B cell (primary cell): ENCODE measurements around the gene LAMA3. TPM values are rescaled to one million over a fixed set of nuclear protein-coding genes. Genes with fewer than 3 reads are reported as not detected.

Experiments
- ATAC-seq: fragments of 200-7000 bp; cut with Tn5 transposase; one replicate; pipeline ENCODE4 v1.10.0; 2021; ENCODE audit warnings: low read depth, mild to moderate bottlenecking, moderate number of reproducible peaks, moderate library complexity
- CTCF ChIA-PET: fragments of 350-600 bp; sonication (Branson Sonifier 250); formaldehyde crosslinking; loops from one replicate; lab custom pipeline; 2021; ENCODE audit warnings: antibody characterized with exemption, inconsistent platforms; lab: Charles Lee
- POLR2A ChIA-PET: fragments of 350-600 bp; sonication (Branson Sonifier 250); formaldehyde crosslinking; loops from one replicate; lab custom pipeline; 2021; ENCODE audit warnings: antibody characterized with exemption; lab: Charles Lee
- DNase-seq: peaks from one replicate; pipeline ENCODE4 v3.0.0; 2013
- H2AFZ ChIP-seq: 2 replicates; pipeline ENCODE4 v1.6.1; 2012; ENCODE audit warnings: mild to moderate bottlenecking, low read depth, low read length; ENCODE audit not compliant: insufficient read depth, poor library complexity, severe bottlenecking
- H3K27ac ChIP-seq, 2 donors: 1 replicate in 1 of 2; 2 replicates in 1 of 2; pipeline ENCODE4 v1.5.1; 2012 to 2013; ENCODE audit warnings: low read length in 2 of 2, mild to moderate bottlenecking in 2 of 2, moderate library complexity in 1 of 2
- H3K27me3 ChIP-seq, 4 experiments: fragments of 200-600 bp in 1 of 4; sonication (generic) in 1 of 4; replicated peaks in 1 of 4; 1 replicate in 2 of 4; 2 replicates in 2 of 4; pipeline versions ENCODE4 v1.6.1 to v1.7.0; 2013 to 2016; ENCODE audit warnings: low read length in 3 of 4, mild to moderate bottlenecking in 2 of 4, mixed read lengths in 1 of 4, moderate library complexity in 1 of 4; ENCODE audit not compliant: insufficient read depth in 4 of 4, control insufficient read depth in 3 of 4; ENCODE audit errors: control extremely low read depth in 1 of 4
- H3K36me3 ChIP-seq, 2 experiments: replicated peaks in 1 of 2; 1 replicate in 1 of 2; 2 replicates in 1 of 2; pipeline versions ENCODE4 v1.6.1 to v1.7.1; 2013; ENCODE audit warnings: low read length in 1 of 2; ENCODE audit not compliant: insufficient read depth in 2 of 2, control insufficient read depth in 1 of 2; ENCODE audit errors: control extremely low read depth in 1 of 2, extremely low read depth in 1 of 2
- H3K4me1 ChIP-seq, 2 donors: fragments of 200-600 bp in 1 of 2; sonication (generic) in 1 of 2; 1 replicate in 1 of 2; 2 replicates in 1 of 2; pipeline versions ENCODE4 v1.5.1 to v1.6.1; 2013 to 2017; ENCODE audit warnings: low read length in 2 of 2; ENCODE audit not compliant: control insufficient read depth in 2 of 2, insufficient read depth in 2 of 2
- H3K4me2 ChIP-seq: replicated peaks from 2 replicates; pipeline ENCODE3; 2012; ENCODE audit warnings: mild to moderate bottlenecking, low read depth, low read length; ENCODE audit not compliant: poor library complexity, severe bottlenecking
- H3K4me3 ChIP-seq, 5 experiments: fragments of 200-600 bp in 1 of 5; sonication (generic) in 1 of 5; 1 replicate in 3 of 5; 2 replicates in 2 of 5; pipeline versions ENCODE4 v1.5.1 to v1.7.0; 2011 to 2016; ENCODE audit warnings: low read length in 4 of 5, mild to moderate bottlenecking in 4 of 5, low read depth in 2 of 5, control low read depth in 1 of 5, moderate library complexity in 1 of 5; ENCODE audit not compliant: insufficient read depth in 1 of 5; ENCODE audit errors: control extremely low read depth in 1 of 5, extremely low read depth in 1 of 5
- H3K79me2 ChIP-seq: fragments of 200-600 bp; sonication (generic); one replicate; pipeline ENCODE4 v1.6.0; 2016; ENCODE audit warnings: low read length; ENCODE audit not compliant: control insufficient read depth, insufficient read depth
- H3K9ac ChIP-seq: fragments of 200-600 bp; sonication (generic); 2 replicates; pipeline ENCODE4 v1.6.1; 2017; ENCODE audit warnings: mild to moderate bottlenecking, low read length, moderate library complexity
- H3K9me3 ChIP-seq, 3 donors: one replicate each; pipeline versions ENCODE4 v1.6.1 to v1.7.1; 2013; ENCODE audit warnings: low read length in 2 of 3; ENCODE audit not compliant: control insufficient read depth in 2 of 3, insufficient read depth in 1 of 3; ENCODE audit errors: control extremely low read depth in 1 of 3
- H4K20me1 ChIP-seq: 2 replicates; pipeline ENCODE4 v1.6.0; 2012; ENCODE audit warnings: mild to moderate bottlenecking, low read length; ENCODE audit not compliant: insufficient read depth, control insufficient read depth, poor library complexity, severe bottlenecking
- H3K27ac Mint-ChIP-seq: one replicate; pipeline ENCODE4 v1.8.0; 2021; ENCODE audit warnings: mixed read lengths
- H3K27me3 Mint-ChIP-seq: one replicate; pipeline ENCODE4 v1.8.0; 2021; ENCODE audit warnings: mixed read lengths
- H3K4me1 Mint-ChIP-seq: one replicate; pipeline ENCODE4 v1.8.0; 2021; ENCODE audit warnings: mixed read lengths
- H3K4me3 Mint-ChIP-seq: one replicate; pipeline ENCODE4 v1.8.0; 2021; ENCODE audit warnings: mixed read lengths
- H3K9me3 Mint-ChIP-seq: one replicate; pipeline ENCODE4 v1.8.0; 2022; ENCODE audit warnings: mixed read lengths; ENCODE audit not compliant: insufficient read depth
- CTCF ChIP-seq: fragments of 200-600 bp; IDR thresholded peaks from one replicate; pipeline ENCODE4 v1.8.0; 2022; ENCODE audit warnings: antibody characterized with exemption, mild to moderate bottlenecking
- EZH2 ChIP-seq: IDR thresholded peaks from 2 replicates; pipeline ENCODE4 v1.6.1; 2012; ENCODE audit warnings: borderline replicate concordance, low read depth, mild to moderate bottlenecking, moderate library complexity, low read length; ENCODE audit not compliant: insufficient read depth, poor library complexity, severe bottlenecking
- WGBS: methylation state at CpG from one replicate; pipeline ENCODE4 v1.1.5; 2013; ENCODE audit warnings: missing lambda C conversion rate; ENCODE audit not compliant: insufficient coverage; 5-methylcytosine and 5-hydroxymethylcytosine counted together
- intact Hi-C: fragments of 100-400 bp; cut with micrococcal nuclease; formaldehyde crosslinking; loops from one replicate; pipeline ENCODE4 v1.10.0; 2022
- polyA plus RNA-seq: library from polyadenylated mRNA; depleted of rRNA; stranded (reverse); fragments of >200 nt; gene quantifications from 2 replicates; pipeline ENCODE4 v1.2.3, GENCODE V29; 2012
- total RNA-seq, 2 donors: library from RNA; stranded (reverse); fragments of 120-200 nt in 1 of 2; gene quantifications; 1 replicate in 1 of 2; 2 replicates in 1 of 2; pipeline versions ENCODE4 v1.2.3 to v1.2.4, GENCODE V29; 2013 to 2022

The LAMA3 gene
- total and polyA plus RNA-seq, 2 donors (not counting 1 experiment from before 2014, with no cell fraction given), result 0.03 to 0.32 TPM

GRCh38 chr18:23939896-23940295 is 250.6 kb downstream of the LAMA3 start:
- H3K79me2 ChIP-seq, result no peaks in the 10 kb centered on the region
- no peaks in the 10 kb centered on the region for H3K27me3 Mint-ChIP-seq
- TF ChIP-seq EZH2, result no peak
- TF ChIP-seq CTCF, result no peak
- ChIA-PET CTCF (no interaction called here), POLR2A (no interaction called here)
- H3K27ac Mint-ChIP-seq, result no peak overlapping the region
- peaks cover 0 to 3% (median 0%) of the 10 kb centered on the region in 3 donors for H3K9me3 ChIP-seq
- no peaks in the 10 kb centered on the region for H3K27me3 ChIP-seq
- H3K4me2 ChIP-seq, result no peak overlapping the region
- H3K4me3 Mint-ChIP-seq, result no peak overlapping the region
- no peak overlapping the region for H3K27ac ChIP-seq
- H4K20me1 ChIP-seq, result no peaks in the 10 kb centered on the region
- intact Hi-C loops, result no loop called here
- peaks cover 24% of the 10 kb centered on the region for H3K4me1 Mint-ChIP-seq
- 93% methylated on average over 7 of the region's 7 CpGs for WGBS
- no peak overlapping the region for H3K9ac ChIP-seq
- H2AFZ ChIP-seq, result no peak overlapping the region
- H3K9me3 Mint-ChIP-seq, result no peaks in the 10 kb centered on the region
- DNase-seq, result no peak
- H3K4me3 ChIP-seq, result no peak overlapping the region
- no peaks in the 10 kb centered on the region for H3K36me3 ChIP-seq
- ATAC-seq, result no peak
- peaks cover 9 to 13% of the 10 kb centered on the region in 2 donors for H3K4me1 ChIP-seq

GRCh38 chr18:23941791-23942190 is 252.5 kb downstream of the LAMA3 start:
- no peak overlapping the region for H3K4me3 Mint-ChIP-seq
- no peak overlapping the region for H3K4me2 ChIP-seq
- intact Hi-C loops, result no loop called here

More at GRCh38 chr18:23941791-23942190, 252.5 kb downstream of the LAMA3 start:
- ChIA-PET POLR2A (no interaction called here), CTCF (interaction anchor here (1.2 kb wide), 2 partner anchors 8 to 23 kb away, joined by 3 read pairs; no protein-coding TSS in a partner anchor)
- no peak overlapping the region for H3K4me3 ChIP-seq
- Mint-ChIP-seq H3K4me1 (peaks cover 29% of the 10 kb centered on the region), H3K27me3 (no peaks in the 10 kb centered on the region), H3K27ac (no peak overlapping the region), H3K9me3 (no peaks in the 10 kb centered on the region)
- no peak overlapping the region for H2AFZ ChIP-seq
- TF ChIP-seq CTCF (no peak), EZH2 (no peak)
- H4K20me1 ChIP-seq, result no peaks in the 10 kb centered on the region
- ATAC-seq (no peak), DNase-seq (no peak)
- no peaks in the 10 kb centered on the region for H3K36me3 ChIP-seq
- H3K27ac ChIP-seq, result no peak overlapping the region
- no peaks in the 10 kb centered on the region for H3K79me2 ChIP-seq
- no peaks in the 10 kb centered on the region for H3K27me3 ChIP-seq
- H3K9me3 ChIP-seq, result peaks cover 0 to 3% (median 0%) of the 10 kb centered on the region in 3 donors
- peaks cover 17 to 26% of the 10 kb centered on the region in 2 donors for H3K4me1 ChIP-seq
- WGBS, result 100% methylated on average over 1 of the region's 3 CpGs
- H3K9ac ChIP-seq, result no peak overlapping the region
